Testis (tissue), 2 donors: Measurements from ENCODE around the gene CEP63.

ENCODE experiments used
- CTCF ChIP-seq, 3 experiments: fragments of 450-650 bp in 2 of 3; fragments of 200-600 bp in 1 of 3; sonication (generic) in 1 of 3; IDR thresholded peaks; one replicate each; pipeline ENCODE4 v1.5.1; 2016 to 2019; ENCODE audit warnings: antibody characterized with exemption in 3 of 3, mild to moderate bottlenecking in 2 of 3, moderate library complexity in 1 of 3
- POLR2A ChIP-seq: fragments of 450-650 bp; IDR thresholded peaks from one replicate; pipeline ENCODE4 v1.6.1; 2017; ENCODE audit warnings: antibody characterized with exemption, mild to moderate bottlenecking, moderate library complexity

GRCh38 chr3:134608771-134609435, 123.0 kb downstream of the CEP63 start:
- no peak for TF ChIP-seq CTCF (IDR thresholded peaks at IDR 0.05)
- no peak for TF ChIP-seq POLR2A
